Esophagus muscularis mucosa (tissue), 4 donors: ENCODE data around the gene COL25A1. TPM values are rescaled to one million over a fixed set of nuclear protein-coding genes. Genes with fewer than 3 reads are reported as not detected.

Experiments
- DNase-seq: peaks from one replicate; pipeline ENCODE4 v3.0.0-alpha.2; 2017; ENCODE audit errors: extremely low spot score
- H3K27ac ChIP-seq, 4 donors: fragments of 200-600 bp; sonication (generic); replicated peaks in 1 of 4; 1 replicate in 3 of 4; 2 replicates in 1 of 4; pipeline ENCODE4 v1.5.1; 2016 to 2019; ENCODE audit warnings: mild to moderate bottlenecking in 1 of 4
- H3K27me3 ChIP-seq, 4 donors: fragments of 200-600 bp; sonication (generic); one replicate each; pipeline versions ENCODE4 v1.5.1 to v1.6.0; 2016 to 2019
- H3K36me3 ChIP-seq, 4 donors: fragments of 200-600 bp; sonication (generic); one replicate each; pipeline ENCODE4 v1.5.1; 2016 to 2019
- H3K4me1 ChIP-seq, 4 donors: fragments of 200-600 bp; sonication (generic); one replicate each; pipeline ENCODE4 v1.5.1; 2016 to 2019
- H3K4me3 ChIP-seq, 4 donors: fragments of 200-600 bp; sonication (generic); 1 replicate in 2 of 4; 2 replicates in 2 of 4; pipeline ENCODE4 v1.5.1; 2016 to 2019; ENCODE audit warnings: mild to moderate bottlenecking in 4 of 4, moderate library complexity in 1 of 4
- H3K9me3 ChIP-seq, 4 donors: fragments of 200-600 bp; sonication (generic); 1 replicate in 3 of 4; 2 replicates in 1 of 4; pipeline ENCODE4 v1.5.1; 2016 to 2019
- EP300 ChIP-seq: sonication (generic); formaldehyde crosslinking; IDR thresholded peaks from one replicate; pipeline ENCODE4 v1.6.1; 2017; ENCODE audit warnings: antibody characterized with exemption
- POLR2A ChIP-seq: fragments of 450-650 bp; IDR thresholded peaks from one replicate; pipeline ENCODE4 v1.6.1; 2017; ENCODE audit warnings: antibody characterized with exemption, moderate library complexity, mild to moderate bottlenecking, low read depth
- POLR2AphosphoS5 ChIP-seq, 2 donors: sonication (generic); formaldehyde crosslinking; IDR thresholded peaks; one replicate each; pipeline ENCODE4 v1.6.1; 2017; ENCODE audit warnings: antibody characterized with exemption in 2 of 2
- WGBS: methylation state at CpG from one replicate; pipeline ENCODE4 v1.1.5; 2018; 5-methylcytosine and 5-hydroxymethylcytosine counted together
- intact Hi-C: fragments of 100-400 bp; cut with DNase I; formaldehyde crosslinking; loops from one replicate; pipeline ENCODE4 v1.15.1; 2023
- total RNA-seq, 4 donors: library from RNA; depleted of rRNA; stranded (reverse); fragments of >200 nt; gene quantifications; one replicate each; pipeline versions ENCODE4 v1.1.0 to v1.2.1, GENCODE V29; 2016
- TF ChIP-seq, protein P1 (sequence below), 3 experiments: fragments of 200-600 bp in 2 of 3; fragments of 450-650 bp in 1 of 3; sonication (generic) in 2 of 3; IDR thresholded peaks; one replicate each; pipeline ENCODE4 v1.5.1; 2017 to 2019; ENCODE audit warnings: antibody characterized with exemption in 3 of 3, mild to moderate bottlenecking in 2 of 3, moderate library complexity in 1 of 3

Gene COL25A1
- total RNA-seq, 4 donors from 2014 or later, result 1.0 to 3.7 (median 2.0) TPM

DNA sequence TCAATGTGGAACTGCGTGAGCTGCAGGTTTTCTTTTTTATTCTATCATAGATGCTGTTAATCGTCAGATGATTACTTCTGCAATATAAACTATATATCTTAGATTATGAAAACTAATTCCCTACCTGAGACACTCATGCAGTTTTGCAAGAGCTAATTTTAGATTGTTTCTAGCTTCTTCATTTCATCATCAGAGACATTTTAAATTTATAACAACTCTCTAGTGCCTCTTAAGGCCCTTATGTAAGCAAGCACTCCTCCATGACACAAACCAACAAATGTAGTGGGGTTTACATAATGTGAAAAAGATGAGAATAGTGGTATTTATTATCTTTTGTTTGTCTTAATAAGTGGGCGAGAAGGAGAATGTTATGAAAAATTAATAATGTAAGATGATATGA lies 369.4 kb downstream of the COL25A1 start:
- H3K27ac ChIP-seq, result no peak overlapping the region
- no peaks in the 10 kb centered on the region for H3K27me3 ChIP-seq
- no peaks in the 10 kb centered on the region for H3K36me3 ChIP-seq
- WGBS, result 58% methylated on average over 3 of the region's 3 CpGs
- no peaks in the 10 kb centered on the region for H3K9me3 ChIP-seq
- DNase-seq, result no peak
- no peaks in the 10 kb centered on the region for H3K4me1 ChIP-seq
- H3K4me3 ChIP-seq, result no peak overlapping the region
- TF ChIP-seq EP300 (no peak), POLR2A (no peak), POLR2AphosphoS5 (IDR thresholded peaks at IDR 0.05) (no peak)
- TF ChIP-seq, protein P1, sequence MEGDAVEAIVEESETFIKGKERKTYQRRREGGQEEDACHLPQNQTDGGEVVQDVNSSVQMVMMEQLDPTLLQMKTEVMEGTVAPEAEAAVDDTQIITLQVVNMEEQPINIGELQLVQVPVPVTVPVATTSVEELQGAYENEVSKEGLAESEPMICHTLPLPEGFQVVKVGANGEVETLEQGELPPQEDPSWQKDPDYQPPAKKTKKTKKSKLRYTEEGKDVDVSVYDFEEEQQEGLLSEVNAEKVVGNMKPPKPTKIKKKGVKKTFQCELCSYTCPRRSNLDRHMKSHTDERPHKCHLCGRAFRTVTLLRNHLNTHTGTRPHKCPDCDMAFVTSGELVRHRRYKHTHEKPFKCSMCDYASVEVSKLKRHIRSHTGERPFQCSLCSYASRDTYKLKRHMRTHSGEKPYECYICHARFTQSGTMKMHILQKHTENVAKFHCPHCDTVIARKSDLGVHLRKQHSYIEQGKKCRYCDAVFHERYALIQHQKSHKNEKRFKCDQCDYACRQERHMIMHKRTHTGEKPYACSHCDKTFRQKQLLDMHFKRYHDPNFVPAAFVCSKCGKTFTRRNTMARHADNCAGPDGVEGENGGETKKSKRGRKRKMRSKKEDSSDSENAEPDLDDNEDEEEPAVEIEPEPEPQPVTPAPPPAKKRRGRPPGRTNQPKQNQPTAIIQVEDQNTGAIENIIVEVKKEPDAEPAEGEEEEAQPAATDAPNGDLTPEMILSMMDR (IDR thresholded peaks at IDR 0.05), result no peak
- intact Hi-C loops, result no loop called here

GRCh38 chr4:108931926-108932325 lies 370.5 kb downstream of the COL25A1 start:
- Histone ChIP-seq H3K9me3 (no peaks in the 10 kb centered on the region), H3K27me3 (no peaks in the 10 kb centered on the region), H3K4me3 (no peak overlapping the region), H3K36me3 (no peaks in the 10 kb centered on the region), H3K27ac (no peak overlapping the region), H3K4me1 (no peaks in the 10 kb centered on the region)
- TF ChIP-seq POLR2AphosphoS5 (IDR thresholded peaks at IDR 0.05) (no peak), POLR2A (no peak), EP300 (no peak)
- TF ChIP-seq, protein P1 (IDR thresholded peaks at IDR 0.05), result no peak
- 89% methylated on average over 1 of the region's 1 CpG for WGBS
- no peak for DNase-seq
- intact Hi-C loops, result no loop called here

GRCh38 chr4:108930186-108930585 lies 372.3 kb downstream of the COL25A1 start:
- H3K27ac ChIP-seq, result no peak overlapping the region
- TF ChIP-seq EP300, result no peak
- H3K36me3 ChIP-seq, result no peaks in the 10 kb centered on the region
- H3K9me3 ChIP-seq, result no peaks in the 10 kb centered on the region
- no peaks in the 10 kb centered on the region for H3K27me3 ChIP-seq
- no peak overlapping the region for H3K4me3 ChIP-seq
- no peaks in the 10 kb centered on the region for H3K4me1 ChIP-seq
- intact Hi-C loops, result no loop called here
- DNase-seq, result no peak

- H3K9me3 ChIP-seq, result no peaks in the 10 kb centered on the region
- intact Hi-C loops, result no loop called here
- H3K4me1 ChIP-seq, result no peaks in the 10 kb centered on the region
- no peaks in the 10 kb centered on the region for H3K27me3 ChIP-seq
- no peak for DNase-seq
- WGBS, result 53% methylated on average over 3 of the region's 3 CpGs
- no peaks in the 10 kb centered on the region for H3K36me3 ChIP-seq
- no peak overlapping the region for H3K27ac ChIP-seq
- H3K4me3 ChIP-seq, result no peak overlapping the region
- no peak for TF ChIP-seq POLR2AphosphoS5 (IDR thresholded peaks at IDR 0.05)
- no peak for TF ChIP-seq POLR2A
- no peak for TF ChIP-seq EP300
- TF ChIP-seq, protein P1 (IDR thresholded peaks at IDR 0.05), result no peak
These were observed 375.7 kb downstream of the COL25A1 start for GRCh38 chr4:108926781-108927180.

DNA sequence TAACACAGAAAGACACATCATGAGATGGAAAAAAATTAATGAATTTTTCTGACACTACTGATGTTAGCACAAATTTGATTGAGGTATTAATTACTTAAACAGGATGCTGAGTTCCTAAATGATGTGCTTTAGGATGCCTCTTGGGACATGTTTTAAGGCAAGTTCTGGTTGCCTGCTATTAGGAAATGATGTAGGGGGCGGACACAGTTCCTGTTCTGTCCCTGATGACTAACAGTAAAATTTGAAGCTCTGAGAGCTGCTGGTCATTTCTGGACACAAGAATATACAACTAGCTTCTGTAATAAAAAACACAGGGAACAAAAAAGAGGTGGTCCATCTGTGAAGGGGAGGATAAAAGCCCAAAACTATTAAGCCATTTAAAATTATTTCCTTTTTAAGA lies 376.4 kb downstream of the COL25A1 start:
- Histone ChIP-seq H3K27ac (no peak overlapping the region), H3K4me3 (no peak overlapping the region), H3K36me3 (no peaks in the 10 kb centered on the region), H3K9me3 (no peaks in the 10 kb centered on the region), H3K27me3 (no peaks in the 10 kb centered on the region), H3K4me1 (no peaks in the 10 kb centered on the region)
- WGBS, result 47% methylated on average over 1 of the region's 1 CpG
- intact Hi-C loops, result no loop called here
- no peak for DNase-seq
- TF ChIP-seq EP300, result no peak
- no peak for TF ChIP-seq POLR2AphosphoS5 (IDR thresholded peaks at IDR 0.05)
- TF ChIP-seq POLR2A, result no peak
- TF ChIP-seq, protein P1 (IDR thresholded peaks at IDR 0.05), result no peak
